Erythroblast (primary cell): ENCODE data around the gene RAD51B.

Experiments used
- GATA1 ChIP-seq: IDR thresholded peaks from 2 replicates; pipeline ENCODE4 v1.6.1; 2011; ENCODE audit warnings: low read depth, mild to moderate bottlenecking, control low read depth, low read length, moderate library complexity
- POLR2A ChIP-seq: IDR thresholded peaks from 2 replicates; pipeline ENCODE4 v1.6.1; 2011; ENCODE audit warnings: mild to moderate bottlenecking, low read length

DNA sequence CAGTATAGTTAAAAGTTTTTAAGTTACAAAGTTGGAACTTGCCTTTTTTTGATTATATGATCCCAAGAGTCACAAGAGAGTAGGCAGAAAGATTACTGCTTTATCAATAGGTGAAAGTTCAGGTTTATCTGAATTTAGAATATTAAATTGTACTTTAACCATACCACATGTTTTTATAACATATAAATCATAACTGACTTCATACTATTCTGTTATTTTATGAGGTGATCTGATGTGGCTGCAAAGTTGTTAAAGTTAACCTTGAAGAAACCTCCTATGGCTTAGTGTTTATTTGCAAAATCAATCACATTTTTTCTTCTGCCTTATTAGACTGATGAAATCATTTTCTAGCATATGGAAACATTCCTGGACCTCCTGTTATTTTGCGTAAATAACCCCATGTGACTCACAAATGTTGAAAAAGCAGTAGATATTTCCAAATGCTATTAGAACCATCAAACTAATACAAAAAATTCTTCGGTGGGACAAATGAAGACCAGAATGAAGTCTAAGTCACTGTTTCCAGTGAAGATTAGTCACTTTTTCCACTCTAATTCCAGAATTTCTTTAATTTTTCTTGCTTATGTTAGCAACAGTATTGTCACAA is 132.1 kb downstream of the RAD51B start:
- no peak for TF ChIP-seq POLR2A
- TF ChIP-seq GATA1, result no peak
